ENCODE measurements around the gene FEZ2.

The FEZ2 gene

DNA sequence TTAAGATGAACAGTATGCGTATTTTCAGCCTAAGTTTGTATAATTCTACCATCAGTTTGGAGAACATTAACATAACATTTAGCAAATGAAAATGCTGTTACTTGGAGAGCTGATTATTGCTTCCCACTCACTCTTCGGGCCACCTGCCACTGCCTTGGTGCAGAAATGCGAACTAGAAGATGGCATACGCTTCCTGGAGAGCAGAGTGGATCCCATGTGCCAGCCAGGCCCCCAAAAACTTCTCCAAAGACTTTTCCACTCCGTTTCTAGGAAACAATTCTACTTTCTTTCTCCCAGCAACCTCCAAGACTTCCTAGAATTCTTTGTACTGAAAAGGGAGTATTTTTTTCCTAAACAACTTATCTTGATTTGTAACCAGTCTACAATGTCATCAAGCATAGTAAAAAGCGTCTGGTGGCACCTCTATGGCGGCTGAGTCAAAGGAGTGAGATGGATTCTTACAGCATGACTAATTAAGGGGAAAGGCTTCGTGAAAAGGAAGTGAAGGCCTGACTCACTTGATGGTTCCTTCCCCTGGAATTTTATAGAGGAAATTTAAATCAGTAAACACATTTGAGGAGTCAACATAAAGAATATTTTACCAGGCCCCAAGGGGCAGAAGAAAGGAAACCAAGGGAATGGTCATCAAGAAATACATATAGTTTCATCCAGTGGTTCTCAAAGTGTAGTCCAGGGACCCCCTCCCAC, 36.6 kb downstream of the FEZ2 start:
- no peak for DNase-seq (ENCODE audit: low spot score)

DNA sequence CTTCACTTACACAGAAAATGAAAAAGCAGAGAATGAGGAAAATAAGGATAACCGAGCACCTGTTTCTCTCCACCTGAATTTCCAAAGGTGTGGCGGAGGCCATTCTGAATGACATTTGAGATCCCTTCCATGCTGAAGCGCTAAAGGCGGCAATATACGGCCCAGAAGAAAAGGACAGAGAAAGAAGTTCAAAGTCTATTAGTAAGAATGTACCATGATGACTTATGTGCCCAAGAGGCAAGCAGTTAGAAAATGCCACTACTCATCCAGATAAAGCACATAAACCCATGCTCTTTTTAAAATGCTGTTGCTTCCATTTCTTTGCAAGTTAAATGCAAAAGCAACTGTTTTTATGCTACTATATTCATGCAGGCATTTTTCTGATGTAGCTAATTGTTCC, 37.2 kb downstream of the FEZ2 start:
- DNase-seq (ENCODE audit: low spot score) = no peak

DNA sequence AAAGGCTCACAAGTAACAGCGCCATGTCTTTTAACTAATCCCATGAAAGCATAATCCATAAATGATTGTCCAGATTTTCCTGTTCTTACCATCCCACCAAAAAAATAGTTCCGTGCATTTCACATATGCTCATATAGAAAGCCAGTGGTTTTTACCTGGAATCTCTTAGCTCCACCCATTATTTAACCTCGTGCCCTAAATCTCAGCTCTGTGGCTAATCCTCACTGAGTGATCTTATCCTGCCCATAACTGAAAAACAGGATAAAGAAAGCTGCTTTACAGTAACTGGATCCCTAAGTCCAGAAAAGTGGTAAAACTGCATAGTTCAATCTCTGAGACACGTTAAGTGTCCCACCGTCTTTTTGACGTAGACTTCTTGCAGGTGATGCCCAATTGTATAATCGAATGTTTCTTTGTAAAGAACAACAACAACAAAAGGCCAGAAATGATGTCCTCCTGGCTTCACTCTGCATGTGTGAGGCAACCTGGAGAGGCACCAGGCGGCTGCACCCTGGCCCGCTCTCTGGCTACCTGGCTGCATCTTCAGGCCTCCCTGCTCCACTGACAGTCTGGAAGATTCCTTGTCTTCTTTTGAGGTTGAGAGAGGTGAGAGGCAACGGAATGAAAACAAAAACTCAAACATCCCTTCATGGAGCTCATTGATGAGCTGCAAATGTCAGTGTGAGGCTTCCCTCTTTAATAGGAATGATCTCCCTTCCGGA, 38.6 kb downstream of the FEZ2 start:
- no peak for DNase-seq (ENCODE audit: low spot score)

DNA sequence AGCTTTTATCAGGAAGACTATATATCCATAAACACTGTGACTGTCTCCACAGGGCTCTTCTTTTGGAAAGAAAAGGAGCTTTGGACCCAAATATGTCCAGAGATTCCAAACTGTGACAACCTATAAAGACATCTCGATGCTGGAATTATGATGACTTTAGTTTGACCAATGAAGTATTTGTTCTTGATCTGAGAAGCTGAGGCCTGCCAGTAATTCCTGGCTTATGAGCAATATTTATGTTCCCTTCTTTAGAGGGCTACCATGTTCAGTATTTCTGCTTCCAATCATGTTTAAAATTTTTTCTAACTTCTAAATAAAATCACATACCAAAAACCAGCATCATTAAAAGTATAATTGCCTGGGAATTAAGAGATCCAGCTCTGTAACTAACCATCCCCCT, 41.1 kb downstream of the FEZ2 start:
- DNase-seq (ENCODE audit: low spot score) = no peak

DNA sequence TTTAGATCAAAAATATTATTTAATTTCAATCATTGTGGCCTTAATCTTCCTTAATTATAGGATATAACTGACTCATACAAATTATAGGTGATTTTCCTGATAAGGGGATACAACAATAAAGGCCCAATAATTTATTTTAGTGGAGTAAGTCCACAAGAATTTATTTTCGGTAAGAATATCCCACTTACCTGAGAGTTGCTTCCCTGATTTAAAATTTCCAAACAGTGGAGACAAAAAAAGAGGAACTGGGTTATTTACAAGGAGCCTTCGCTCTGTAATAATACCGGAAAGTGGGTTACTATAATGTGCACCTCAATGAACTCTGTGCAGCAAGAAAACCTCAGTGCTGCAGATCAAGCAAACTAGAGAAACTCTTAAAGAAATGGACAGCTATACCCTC, 42.2 kb downstream of the FEZ2 start:
- DNase-seq (ENCODE audit: low spot score) = no peak

DNA sequence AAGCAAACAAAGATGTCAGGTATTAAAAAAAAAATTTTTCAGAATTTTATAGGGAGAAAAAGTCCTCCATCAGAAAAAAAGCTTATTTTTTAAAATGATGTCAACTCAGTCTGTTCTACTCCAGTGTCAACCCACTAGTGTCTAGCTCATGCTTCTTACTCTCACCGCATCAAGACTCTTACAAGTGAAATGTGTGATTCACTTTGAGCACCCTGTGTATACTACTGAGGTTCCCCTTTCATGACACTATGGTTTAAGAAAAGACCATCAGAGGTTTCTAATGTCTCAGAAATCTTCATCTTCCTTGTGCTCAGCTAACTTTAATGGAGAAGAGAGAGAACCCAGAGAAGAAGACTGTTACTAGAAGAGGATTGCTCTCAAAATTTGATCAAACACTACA, 43.4 kb downstream of the FEZ2 start:
- no peak for DNase-seq (ENCODE audit: low spot score)

DNA sequence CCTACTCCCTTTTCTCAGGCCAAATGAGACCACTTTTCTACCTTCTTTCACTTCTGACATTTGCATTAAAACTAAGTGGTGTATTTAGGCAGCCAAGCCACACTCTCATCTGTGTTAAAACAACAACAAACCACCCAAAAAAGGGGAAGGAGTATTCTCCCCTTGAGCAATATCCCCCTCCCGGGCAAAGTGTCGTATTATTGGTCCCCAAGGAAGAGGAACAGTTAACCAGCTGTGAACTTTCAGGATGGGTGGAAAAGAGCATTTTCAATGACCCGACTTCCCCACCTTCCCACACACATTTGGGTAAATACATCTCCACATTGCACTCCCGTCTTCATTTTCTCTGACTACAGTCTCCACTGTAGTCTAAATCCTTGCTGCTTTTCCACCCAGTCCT, 44.3 kb downstream of the FEZ2 start:
- no peak for DNase-seq (ENCODE audit: low spot score)

DNA sequence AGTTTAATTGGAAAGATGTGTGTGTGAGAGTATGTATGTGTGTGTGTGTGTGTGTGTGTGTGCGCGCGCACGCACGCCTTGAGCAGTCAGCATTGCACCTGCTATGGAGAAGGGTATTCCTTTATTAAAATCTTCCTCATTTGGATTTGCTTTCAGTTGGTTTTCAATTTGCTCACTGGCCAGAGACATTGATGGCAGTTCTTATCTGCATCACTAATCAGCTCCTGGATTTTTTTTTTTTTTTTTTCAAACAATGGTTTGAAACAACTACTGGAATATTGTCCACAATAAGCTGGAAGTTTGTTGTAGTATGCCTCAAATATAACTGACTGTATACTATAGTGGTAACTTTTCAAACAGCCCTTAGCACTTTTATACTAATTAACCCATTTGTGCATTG, 48.0 kb downstream of the FEZ2 start:
- no peak for DNase-seq (ENCODE audit: low spot score)

DNA sequence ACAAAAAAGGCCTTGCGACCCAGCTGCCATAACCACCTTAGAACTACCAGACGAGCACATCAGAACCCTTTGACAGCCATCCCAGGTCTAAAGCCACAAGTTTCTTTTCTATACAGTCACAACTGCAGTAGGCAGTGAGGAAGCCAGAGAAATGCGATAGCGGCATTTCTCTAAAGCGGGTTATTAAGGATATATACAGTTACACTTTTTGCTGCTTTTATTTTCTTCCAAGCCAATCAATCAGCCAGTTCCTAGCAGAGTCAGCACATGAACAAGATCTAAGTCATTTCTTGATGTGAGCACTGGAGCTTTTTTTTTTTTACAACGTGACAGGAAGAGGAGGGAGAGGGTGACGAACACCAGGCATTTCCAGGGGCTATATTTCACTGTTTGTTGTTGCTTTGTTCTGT, 48.8 kb downstream of the FEZ2 start:
- no peak for DNase-seq (ENCODE audit: low spot score)

DNA sequence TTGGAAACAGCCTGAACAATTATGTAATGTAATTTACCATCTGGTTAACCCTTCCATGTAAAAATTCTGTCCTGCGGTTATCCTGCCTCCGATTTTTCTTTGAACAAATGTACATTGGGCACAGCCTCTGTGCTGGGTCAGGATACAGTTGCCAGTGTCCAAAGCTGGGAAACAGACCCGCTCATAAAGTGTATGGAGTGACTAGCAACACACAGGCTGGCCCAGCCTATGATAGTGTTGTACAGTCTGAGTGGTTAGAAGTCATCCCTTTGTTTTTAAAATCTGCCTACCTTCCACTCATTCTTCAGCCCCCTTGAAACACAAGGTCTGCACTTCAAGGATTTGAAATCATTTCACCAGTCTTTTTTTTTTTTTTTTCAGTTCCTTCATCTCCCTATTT, 50.1 kb downstream of the FEZ2 start:
- DNase-seq (ENCODE audit: low spot score) = no peak

DNA sequence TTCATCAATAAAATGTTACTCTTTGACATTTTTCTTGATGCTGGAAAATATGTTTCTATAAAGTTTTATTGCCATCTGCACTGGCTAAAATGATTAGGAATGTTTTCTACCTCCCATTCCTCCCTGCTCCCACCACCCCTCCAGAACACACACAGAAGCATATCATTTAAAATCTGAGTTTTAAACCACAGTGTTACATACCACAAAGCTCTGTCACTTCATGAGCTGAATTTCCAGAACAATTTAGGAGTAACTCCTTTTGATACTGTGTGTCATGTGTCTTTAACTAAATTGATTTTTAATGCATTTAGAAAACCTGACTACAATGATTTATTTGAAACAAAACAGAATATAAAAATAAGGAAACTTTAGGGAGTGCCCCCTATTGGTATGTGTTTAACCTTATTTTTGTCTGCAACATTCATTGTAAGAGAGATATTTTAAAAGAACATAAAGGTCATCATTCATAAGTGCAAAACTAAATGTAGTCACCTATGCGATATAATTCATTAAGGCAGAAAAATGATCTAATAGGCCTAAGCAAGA, 52.0 kb downstream of the FEZ2 start:
- no peak for DNase-seq (ENCODE audit: low spot score)

DNA sequence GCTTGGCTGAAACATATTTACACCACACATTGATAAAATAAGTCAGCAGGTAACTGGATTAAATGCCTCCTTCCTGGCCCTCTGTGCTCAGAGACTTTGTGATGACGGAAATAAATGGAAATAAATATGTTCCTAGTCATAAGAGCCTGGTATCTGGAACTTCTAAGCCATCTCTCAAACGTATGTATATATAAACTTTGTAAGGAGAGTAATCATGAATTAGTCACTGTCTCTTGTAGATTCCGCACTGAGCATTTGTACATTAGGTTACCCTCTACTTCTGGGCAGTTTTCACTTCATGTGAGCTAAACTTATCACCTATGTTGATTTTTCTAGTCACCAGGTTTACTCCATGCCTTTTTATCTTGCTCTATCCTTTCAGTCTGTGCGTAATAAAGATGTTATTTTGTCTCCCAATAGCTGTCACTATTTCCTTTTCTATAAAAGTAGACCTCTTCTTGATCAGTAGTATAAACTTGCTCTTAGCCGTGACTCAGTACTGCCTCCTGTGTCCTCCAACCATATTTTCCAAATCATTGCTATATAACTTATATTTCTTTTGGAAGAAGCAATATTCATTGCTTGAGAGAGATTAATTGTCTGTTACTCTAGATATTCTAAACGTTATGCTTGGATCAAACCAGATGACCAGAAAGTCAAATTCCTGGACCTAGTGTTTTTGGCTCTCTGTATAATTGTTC, 53.2 kb downstream of the FEZ2 start:
- no peak for DNase-seq (ENCODE audit: low spot score)

DNA sequence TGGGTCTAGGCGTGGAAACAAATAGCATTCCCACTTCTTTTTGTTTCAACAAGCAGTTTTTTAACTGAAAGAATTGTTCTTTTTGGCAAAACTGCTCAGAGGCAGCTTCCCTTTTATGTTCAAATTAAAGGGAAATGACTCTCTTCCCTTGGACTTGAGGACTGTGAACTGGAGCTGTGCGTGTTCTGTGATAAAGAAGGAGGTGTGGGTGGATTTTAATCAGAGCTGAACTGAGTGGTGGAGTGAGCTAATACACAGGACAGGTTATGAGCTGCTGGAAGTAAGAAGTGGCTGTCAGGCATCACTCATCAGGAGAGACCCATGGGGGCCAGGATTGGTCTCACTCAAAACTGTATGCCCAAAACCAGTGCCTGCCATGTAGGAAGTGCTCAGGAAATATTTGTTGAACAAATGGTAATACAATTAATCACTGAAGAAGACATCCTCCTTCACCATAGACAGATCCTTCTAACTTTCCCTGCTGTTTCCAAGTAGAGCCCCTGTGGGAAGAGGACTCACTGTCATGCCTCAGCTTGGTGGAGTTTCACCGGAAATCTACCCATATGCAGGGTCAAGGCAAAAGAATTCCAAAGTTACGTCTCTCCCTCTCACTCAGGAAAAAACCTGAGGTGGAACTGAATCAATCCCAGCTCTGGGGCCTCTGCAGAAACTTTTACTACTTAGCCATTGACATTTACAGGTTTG, 55.9 kb downstream of the FEZ2 start:
- no peak for DNase-seq (ENCODE audit: low spot score)

DNA sequence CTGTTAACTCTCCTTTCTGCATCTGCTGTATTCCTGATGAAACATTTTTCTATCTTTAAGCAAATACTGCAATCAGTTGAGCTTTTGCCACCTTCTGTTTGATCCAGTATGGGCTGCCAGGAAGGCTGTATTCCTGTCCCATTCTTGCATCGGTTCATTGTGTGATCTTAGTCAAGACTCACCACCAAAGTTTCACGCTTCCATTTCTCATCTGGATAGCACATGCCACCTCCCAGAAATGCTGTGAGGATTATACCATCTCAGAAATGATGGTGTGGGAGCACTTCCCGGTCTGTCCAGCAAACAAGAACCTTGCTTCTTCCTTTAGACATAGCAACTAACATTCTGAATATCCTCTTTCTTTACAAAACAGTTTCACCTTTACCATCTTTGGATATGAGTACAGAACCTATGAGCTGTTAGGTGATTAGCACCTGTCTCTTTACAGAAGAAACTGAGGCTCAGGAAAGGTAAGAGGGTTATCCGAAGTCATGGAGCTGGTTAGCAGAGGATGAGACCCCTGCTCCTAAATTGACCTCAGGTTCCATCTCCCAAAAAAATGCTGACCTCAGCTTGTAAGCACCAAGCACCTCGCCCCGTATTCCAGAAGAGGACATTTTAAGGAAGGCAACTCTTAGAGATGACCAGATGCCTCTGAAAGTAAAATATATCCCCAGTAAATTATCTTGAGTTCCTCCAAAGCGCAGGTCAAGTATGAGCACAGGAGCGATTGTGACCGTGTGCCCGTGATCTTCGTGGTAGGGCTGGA, 56.8 kb downstream of the FEZ2 start:
- DNase-seq (ENCODE audit: low spot score) = no peak

DNA sequence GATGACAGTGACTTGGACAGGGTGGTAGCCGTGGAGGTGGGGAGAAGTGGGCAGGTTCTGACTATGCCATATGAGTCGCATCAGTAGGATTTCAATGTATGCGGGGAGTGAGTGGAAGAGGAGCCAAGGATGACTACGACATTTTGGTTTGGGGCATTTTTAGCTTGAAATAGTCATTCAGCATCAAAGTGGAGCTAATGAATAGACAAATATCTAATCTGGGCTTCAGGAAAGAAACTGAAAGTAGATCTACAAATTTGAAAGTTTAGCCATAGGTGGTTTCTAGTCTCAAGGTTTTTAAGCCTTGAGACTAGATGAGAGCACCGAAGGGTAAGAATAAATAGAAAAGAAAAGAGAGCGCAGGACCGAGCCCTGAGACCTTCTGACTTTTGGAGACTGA, 58.3 kb downstream of the FEZ2 start:
- no peak for DNase-seq (ENCODE audit: low spot score)

DNA sequence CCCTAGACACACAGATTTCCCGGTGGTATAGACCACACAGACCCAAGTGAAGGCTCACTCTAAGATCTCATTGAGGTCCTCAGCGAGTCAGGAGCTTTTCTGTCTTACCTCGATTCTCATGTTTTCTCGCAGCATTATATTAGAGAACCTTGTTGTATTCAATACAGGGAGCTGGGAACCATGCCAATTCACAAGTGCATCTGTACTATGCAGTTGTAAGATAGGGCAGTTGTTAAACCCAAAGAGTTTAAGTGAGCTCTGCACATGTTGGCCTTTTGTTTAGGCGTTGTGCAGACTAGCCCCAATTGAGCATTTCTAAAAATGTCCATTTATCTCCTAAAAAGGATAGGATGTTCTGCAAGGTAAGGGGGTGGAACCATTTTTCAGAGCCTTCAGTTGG, 59.6 kb downstream of the FEZ2 start:
- DNase-seq (ENCODE audit: low spot score) = peak; percentile 41

DNA sequence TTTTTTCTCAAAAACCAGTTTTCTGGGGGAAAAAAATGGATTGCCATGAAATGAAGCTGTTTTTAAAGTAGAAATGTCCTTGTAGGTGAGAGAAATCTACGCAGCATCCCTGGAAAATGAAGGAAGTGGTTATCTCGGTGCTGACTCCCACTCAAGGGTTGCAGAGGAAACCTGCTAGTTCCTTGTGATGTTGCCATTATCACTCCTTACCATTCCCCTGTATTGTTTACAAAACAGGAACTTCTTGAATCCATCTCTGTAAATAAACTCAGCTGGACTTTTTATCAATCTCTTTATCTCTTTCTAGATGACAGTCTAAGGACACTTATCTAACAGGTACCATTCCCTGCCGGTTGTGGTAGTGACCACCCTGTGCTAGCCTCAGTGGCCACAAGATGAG, 61.2 kb downstream of the FEZ2 start:
- DNase-seq (ENCODE audit: low spot score) = no peak

DNA sequence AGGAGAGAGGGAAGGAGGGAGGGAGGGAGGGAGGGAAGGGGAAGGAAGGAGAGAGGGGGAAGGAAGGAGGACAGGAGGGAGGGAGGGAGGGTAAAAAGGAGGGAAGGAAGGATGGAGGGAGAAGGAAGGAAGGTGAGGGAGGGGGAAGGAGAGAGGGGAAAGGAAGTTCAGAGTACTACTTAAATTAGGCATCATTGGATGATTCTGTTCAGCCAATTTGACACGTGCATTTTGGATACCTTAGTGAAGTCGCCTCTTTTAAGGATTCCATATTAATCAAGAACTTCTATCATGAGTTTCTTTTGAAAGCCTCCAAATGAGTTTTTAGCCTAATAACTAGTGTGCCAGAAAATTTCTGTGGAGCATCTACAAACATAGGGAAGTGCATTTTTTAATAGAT, 62.9 kb downstream of the FEZ2 start:
- DNase-seq (ENCODE audit: low spot score) = no peak

DNA sequence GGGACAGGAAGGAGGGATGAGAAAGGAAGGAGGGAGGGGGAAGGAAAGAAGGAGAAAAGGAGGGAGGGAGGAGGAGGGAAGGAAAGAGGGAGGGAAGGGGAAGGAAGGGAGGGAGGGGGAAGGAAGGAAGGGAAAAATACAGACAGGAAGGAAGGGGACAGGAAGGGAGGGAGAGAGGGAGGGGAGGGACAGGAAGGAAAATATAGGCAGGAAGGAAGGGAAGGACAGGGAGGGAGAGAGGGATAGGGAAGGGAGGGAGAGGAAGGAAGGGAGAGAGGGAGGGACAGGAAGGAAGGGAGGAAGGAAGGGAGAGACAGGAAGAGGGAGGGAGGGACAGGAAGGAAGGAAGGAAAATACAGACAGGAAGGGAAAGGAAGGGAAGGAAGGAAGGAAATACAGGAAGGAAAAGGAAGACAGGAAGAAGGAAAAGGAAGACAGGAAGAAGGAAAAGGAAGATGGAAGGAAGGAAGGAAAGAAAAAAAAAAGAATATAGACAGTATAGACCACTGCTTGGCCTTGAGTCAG, 63.6 kb downstream of the FEZ2 start:
- DNase-seq (ENCODE audit: low spot score) = no peak

DNA sequence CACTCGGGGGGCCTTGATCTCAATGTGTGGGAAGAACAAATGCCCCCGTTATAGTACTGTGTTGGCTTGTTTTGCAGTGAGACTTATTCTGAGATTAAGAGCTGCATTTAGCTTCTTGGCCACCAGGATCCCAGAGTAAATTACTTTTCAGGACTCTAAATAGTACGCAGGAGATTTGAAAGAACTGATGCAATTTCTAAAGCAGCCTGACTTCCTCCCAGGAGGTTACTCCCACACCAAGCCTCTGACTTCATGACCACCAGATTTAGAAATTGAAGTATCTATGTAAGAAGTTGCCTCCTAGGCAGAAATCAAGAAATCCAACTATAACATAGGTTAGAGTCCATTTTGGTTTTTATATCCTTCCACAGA, 67.0 kb downstream of the FEZ2 start:
- DNase-seq (ENCODE audit: low spot score) = no peak

DNA sequence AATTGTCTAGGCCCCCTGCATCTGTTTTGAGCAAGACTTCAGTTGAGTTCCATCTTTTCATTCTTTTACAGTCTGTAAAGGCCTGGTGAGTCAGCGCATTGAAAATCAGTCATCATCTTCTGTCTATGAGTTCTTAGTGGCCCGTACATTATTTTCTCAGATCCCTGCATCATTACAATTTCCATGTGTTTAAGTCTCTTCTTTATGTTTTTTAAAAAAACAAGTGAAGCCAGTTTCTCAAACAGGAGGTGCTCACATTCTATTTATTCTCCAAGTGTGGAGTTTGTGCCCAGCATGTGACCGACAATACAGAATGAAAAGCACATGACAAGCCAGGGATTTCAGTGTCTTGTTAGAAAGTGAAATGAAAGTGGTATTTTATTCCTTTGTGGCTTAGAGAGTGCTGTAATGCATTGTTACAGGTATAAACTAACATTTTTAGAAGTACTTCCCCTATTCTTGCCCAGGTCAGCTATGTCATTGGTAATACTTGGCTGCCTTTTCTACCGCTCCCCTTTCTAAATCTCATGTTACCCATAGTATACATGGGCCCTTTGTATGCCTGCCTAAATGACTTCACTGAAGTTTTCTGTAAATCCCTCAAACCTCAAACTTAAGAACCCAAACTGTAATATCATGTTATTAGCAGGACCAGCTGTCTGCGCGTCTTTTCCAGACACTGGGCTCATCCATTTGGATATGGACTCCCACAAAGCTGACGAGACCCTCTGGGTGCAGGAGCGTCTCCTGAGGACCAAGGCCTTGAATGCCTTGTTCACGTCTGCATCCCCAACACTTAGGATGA, 67.6 kb downstream of the FEZ2 start:
- no peak for DNase-seq (ENCODE audit: low spot score)

All from hematopoietic multipotent progenitor cell treated with erythropoietin and hydrocortisone succinate and interleukin-3 and kit ligand, for 15 days (in vitro differentiated cells).